ENCODE measurements around the gene IL17C.

DNA sequence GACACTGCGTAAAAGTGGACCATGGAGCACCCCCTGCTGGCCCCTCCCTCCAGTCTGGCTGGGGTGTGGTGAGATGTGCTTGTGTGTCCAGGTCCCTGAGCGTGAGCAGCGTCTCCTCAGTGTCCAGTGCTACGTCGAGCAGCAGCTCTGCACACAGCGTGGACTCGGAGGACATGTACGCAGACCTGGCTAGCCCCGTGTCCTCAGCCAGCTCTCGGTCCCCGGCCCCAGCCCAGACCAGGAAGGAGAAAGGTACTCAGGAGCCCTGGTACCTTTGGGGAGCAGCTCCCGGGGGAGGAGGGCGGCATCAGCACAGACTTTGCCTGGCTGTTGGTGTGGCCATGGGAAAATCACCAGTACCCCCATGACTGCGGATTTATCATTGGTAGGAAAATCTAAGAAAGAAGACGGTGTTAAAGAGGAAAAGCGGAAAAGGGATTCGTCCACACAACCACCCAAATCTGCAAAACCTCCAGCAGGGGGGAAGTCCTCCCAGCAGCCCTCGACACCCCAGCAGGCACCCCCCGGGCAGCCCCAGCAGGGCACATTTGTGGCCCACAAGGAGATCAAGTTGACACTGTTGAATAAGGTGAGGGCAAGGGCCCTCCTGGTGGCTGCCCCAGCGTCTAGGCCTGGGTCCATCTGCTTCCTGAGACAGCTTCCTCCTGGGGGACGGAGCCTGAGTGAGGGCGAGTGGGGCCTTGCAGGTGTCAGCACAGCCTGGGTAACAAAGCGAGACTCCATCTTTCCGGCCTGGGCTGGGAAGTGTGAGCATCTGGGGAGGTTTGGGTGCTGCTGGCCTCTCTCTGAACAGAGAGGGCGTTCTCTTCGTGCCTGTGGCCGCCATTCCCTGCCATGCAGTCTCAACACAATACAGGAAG is 10.6 kb upstream of the IL17C start:
- TF ChIP-seq, protein P1, sequence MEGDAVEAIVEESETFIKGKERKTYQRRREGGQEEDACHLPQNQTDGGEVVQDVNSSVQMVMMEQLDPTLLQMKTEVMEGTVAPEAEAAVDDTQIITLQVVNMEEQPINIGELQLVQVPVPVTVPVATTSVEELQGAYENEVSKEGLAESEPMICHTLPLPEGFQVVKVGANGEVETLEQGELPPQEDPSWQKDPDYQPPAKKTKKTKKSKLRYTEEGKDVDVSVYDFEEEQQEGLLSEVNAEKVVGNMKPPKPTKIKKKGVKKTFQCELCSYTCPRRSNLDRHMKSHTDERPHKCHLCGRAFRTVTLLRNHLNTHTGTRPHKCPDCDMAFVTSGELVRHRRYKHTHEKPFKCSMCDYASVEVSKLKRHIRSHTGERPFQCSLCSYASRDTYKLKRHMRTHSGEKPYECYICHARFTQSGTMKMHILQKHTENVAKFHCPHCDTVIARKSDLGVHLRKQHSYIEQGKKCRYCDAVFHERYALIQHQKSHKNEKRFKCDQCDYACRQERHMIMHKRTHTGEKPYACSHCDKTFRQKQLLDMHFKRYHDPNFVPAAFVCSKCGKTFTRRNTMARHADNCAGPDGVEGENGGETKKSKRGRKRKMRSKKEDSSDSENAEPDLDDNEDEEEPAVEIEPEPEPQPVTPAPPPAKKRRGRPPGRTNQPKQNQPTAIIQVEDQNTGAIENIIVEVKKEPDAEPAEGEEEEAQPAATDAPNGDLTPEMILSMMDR (conservative IDR thresholded peaks at IDR 0.05; ENCODE audit: low read depth, low read length), result no peak
- no peak for TF ChIP-seq EZH2 (IDR thresholded peaks at IDR 0.05; ENCODE audit: borderline replicate concordance, low read depth, low read length, poor library complexity, severe bottlenecking)

Data from A673 (cell line).